ENCODE results near the gene TMEM236.

DNA sequence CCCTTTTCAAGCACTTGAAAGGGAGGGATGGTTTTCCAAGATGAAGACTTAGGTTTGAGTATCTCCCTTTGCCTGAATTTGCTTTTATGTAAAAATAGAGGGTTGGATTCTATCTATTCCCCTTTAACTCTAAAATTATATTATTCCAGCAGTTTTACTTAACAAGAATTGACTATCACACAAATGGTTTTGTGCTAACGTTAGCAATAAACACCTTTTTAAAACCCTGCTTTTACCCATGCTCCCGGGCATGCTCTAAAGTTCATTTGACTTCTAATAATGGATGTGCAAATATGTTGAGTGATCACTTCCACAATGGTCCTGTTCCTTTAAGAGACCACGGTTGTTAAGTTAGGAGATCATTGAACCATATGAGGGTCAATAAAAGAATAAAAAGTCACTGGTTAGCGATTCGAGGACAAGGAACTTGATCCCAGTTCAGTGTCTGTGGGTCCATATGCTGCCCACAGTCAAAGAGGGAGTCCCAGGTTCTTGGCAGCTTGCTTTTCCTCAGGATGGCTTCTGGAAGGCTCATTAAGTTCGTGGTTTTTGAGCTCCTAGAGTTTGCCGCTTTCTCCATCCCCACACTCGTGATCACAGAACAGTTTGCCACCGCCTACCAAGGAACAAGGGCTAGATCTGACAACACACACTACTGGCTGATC, at the start of gene TMEM236:
- TF ChIP-seq EGR1 (IDR thresholded peaks at IDR 0.05) (no peak), FOXM1 (IDR thresholded peaks at IDR 0.05; ENCODE audit: borderline replicate concordance, low read depth) (no peak), TAF1 (IDR thresholded peaks at IDR 0.05; ENCODE audit: low read depth) (no peak), MAX (IDR thresholded peaks at IDR 0.05) (no peak), REST (IDR thresholded peaks at IDR 0.05; ENCODE audit: low read depth) (no peak)

Data from Ishikawa (cell line).